SK-N-MC (cell line): ENCODE data around the gene GNPTAB.

Experiments
- EZH2 ChIP-seq: fragments of 200-600 bp; sonication (generic); IDR thresholded peaks from one replicate; pipeline ENCODE4 v1.6.1; 2017; ENCODE audit warnings: antibody characterized with exemption
- FOXP2 ChIP-seq: optimal IDR thresholded peaks from 2 replicates; pipeline ENCODE3; 2011; ENCODE audit warnings: mild to moderate bottlenecking, moderate library complexity; ENCODE audit not compliant: insufficient read depth; ENCODE audit errors: extremely low read length, control extremely low read depth
- POLR2AphosphoS5 ChIP-seq: IDR thresholded peaks from 2 replicates; pipeline ENCODE4 v1.6.1; 2012; ENCODE audit warnings: mild to moderate bottlenecking, low read depth, low read length, borderline replicate concordance

- no peak for TF ChIP-seq EZH2
- peak; percentile 11; the same call in 1 of the 2 replicates for TF ChIP-seq POLR2AphosphoS5
- no peak for TF ChIP-seq FOXP2
Observed at GRCh38 chr12:101697197-101697929, 133.4 kb downstream of the GNPTAB start, which contains the start of gene CHPT1.
